Endothelial cell of umbilical vein (primary cell): Measurements from ENCODE around the gene PAQR4. TPM values are rescaled to one million over a fixed set of nuclear protein-coding genes. Genes with fewer than 3 reads are reported as not detected.
A peak's percentile ranks its signal among the peaks of the same experiment; 100 is the strongest.

ENCODE experiments used
- BruUV-seq: library from RNA; stranded (reverse); fragments of 400-500 nt; replicated peaks from 2 replicates; lab custom pipeline; 2021; lab: Mats Ljungman, UMichigan
- CTCF ChIA-PET: fragments of 300-600, 350-600 bp; sonication (Branson Sonifier 250); formaldehyde crosslinking; loops from one replicate; lab custom pipeline; 2021; ENCODE audit warnings: antibody characterized with exemption, inconsistent platforms; lab: Charles Lee
- POLR2A ChIA-PET: fragments of 300-600, 350-600 bp; sonication (Branson Sonifier 250); formaldehyde crosslinking; loops from one replicate; lab custom pipeline; 2021; ENCODE audit warnings: antibody characterized with exemption, inconsistent platforms; lab: Charles Lee
- DNase-seq: peaks from one replicate; pipeline ENCODE4 v3.0.0-alpha.2; 2011; ENCODE audit warnings: low read depth, low spot score
- FAIRE-seq: peaks from 2 replicates; lab custom pipeline; 2011; peaks lifted over from hg19 to GRCh38; lab: Jason Lieb, UNC
- H2AFZ ChIP-seq: 2 replicates; pipeline ENCODE4 v1.6.0; 2012; ENCODE audit warnings: low read depth, low read length, control low read depth, inconsistent platforms
- H3K27ac ChIP-seq: 2 replicates; pipeline ENCODE4 v1.5.1; 2011; ENCODE audit warnings: low read depth, mild to moderate bottlenecking, control low read depth, low read length, moderate library complexity; ENCODE audit not compliant: insufficient read depth
- H3K27me3 ChIP-seq, 2 experiments: 2 replicates each; pipeline versions ENCODE4 v1.6.0 to v1.6.1; 2011; ENCODE audit warnings: low read length in 2 of 2, mixed read lengths in 1 of 2; ENCODE audit not compliant: control insufficient read depth in 2 of 2, insufficient read depth in 2 of 2
- H3K36me3 ChIP-seq, 2 experiments: 2 replicates in 1 of 2; 3 replicates in 1 of 2; pipeline ENCODE4 v1.5.1; 2011; ENCODE audit warnings: low read length in 2 of 2, mild to moderate bottlenecking in 1 of 2, moderate library complexity in 1 of 2; ENCODE audit not compliant: control insufficient read depth in 2 of 2, insufficient read depth in 2 of 2; ENCODE audit errors: extremely low read depth in 1 of 2
- H3K4me1 ChIP-seq: 3 replicates; pipeline ENCODE4 v1.5.1; 2011; ENCODE audit warnings: mild to moderate bottlenecking, low read length; ENCODE audit not compliant: control insufficient read depth, insufficient read depth; ENCODE audit errors: extremely low read depth
- H3K4me2 ChIP-seq: 2 replicates; pipeline ENCODE4 v1.6.1; 2011; ENCODE audit warnings: low read length, control low read depth, mixed read lengths; ENCODE audit not compliant: insufficient read depth
- H3K4me3 ChIP-seq, 3 experiments: fragments of 200-600 bp in 1 of 3; sonication (generic), shearing (Covaris generic) in 1 of 3; replicated peaks in 1 of 3; 2 replicates each; pipeline ENCODE4 v1.5.1; 2011 to 2016; ENCODE audit warnings: control low read depth in 3 of 3, low read length in 3 of 3, mild to moderate bottlenecking in 2 of 3, inconsistent platforms in 1 of 3, low read depth in 1 of 3, moderate library complexity in 1 of 3; ENCODE audit not compliant: insufficient read depth in 1 of 3
- H3K79me2 ChIP-seq: 2 replicates; pipeline ENCODE4 v1.6.0; 2012; ENCODE audit warnings: low read length, inconsistent platforms; ENCODE audit not compliant: control insufficient read depth, insufficient read depth
- H3K9ac ChIP-seq: replicated peaks from 2 replicates; pipeline ENCODE3; 2011; ENCODE audit warnings: low read length, control low read depth; ENCODE audit not compliant: insufficient read depth; ENCODE audit errors: extremely low read depth
- H3K9me1 ChIP-seq: replicated peaks from 3 replicates; pipeline ENCODE4 v1.6.0; 2011; ENCODE audit warnings: mild to moderate bottlenecking, low read length; ENCODE audit not compliant: control insufficient read depth, insufficient read depth; ENCODE audit errors: extremely low read depth
- H3K9me3 ChIP-seq: replicated peaks from 2 replicates; pipeline ENCODE4 v1.5.1; 2012; ENCODE audit warnings: low read length, inconsistent platforms; ENCODE audit not compliant: control insufficient read depth, insufficient read depth
- H4K20me1 ChIP-seq: replicated peaks from 2 replicates; pipeline ENCODE3; 2011; ENCODE audit warnings: mild to moderate bottlenecking, low read length; ENCODE audit not compliant: control insufficient read depth, insufficient read depth; ENCODE audit errors: extremely low read depth
- CTCF ChIP-seq, 2 donors: IDR thresholded peaks; 1 replicate in 1 of 2; 2 replicates in 1 of 2; pipeline ENCODE4 v1.5.1; 2011; ENCODE audit warnings: low read length in 2 of 2, mild to moderate bottlenecking in 2 of 2, moderate library complexity in 2 of 2, control low read depth in 1 of 2, inconsistent platforms in 1 of 2, low read depth in 1 of 2; ENCODE audit not compliant: insufficient read depth in 1 of 2; ENCODE audit errors: extremely low read depth in 1 of 2
- EZH2 ChIP-seq: IDR thresholded peaks from 2 replicates; pipeline ENCODE4 v1.6.1; 2012; ENCODE audit warnings: borderline replicate concordance, low read depth, mild to moderate bottlenecking, moderate library complexity, low read length, inconsistent platforms; ENCODE audit not compliant: severe bottlenecking
- MAX ChIP-seq: IDR thresholded peaks from 2 replicates; pipeline ENCODE4 v1.6.1; 2011; ENCODE audit not compliant: insufficient read depth, insufficient read length
- dilution Hi-C: fragments of 300-500 bp; cut with MboI; formaldehyde crosslinking; loops from one replicate; pipeline ENCODE4 v1.15.0; 2019; ENCODE audit warnings: low sequenced_read_pairs; ENCODE audit not compliant: extremely low pct_ligation_motif_present
- intact Hi-C: fragments of 100-400 bp; cut with micrococcal nuclease; formaldehyde crosslinking; loops from one replicate; pipeline ENCODE4 v1.10.0; 2022
- polyA plus RNA-seq, 4 experiments: library from polyadenylated mRNA; depleted of rRNA in 3 of 4; stranded (reverse) in 3 of 4; unstranded in 1 of 4; fragments of >200 nt; gene quantifications; 2 replicates each; pipeline versions ENCODE4 v1.2.1 to v1.2.3, GENCODE V29; 2011 to 2012; ENCODE audit warnings: missing spikeins in 1 of 4
- total RNA-seq: library from RNA; stranded (reverse); gene quantifications from 2 replicates; pipeline ENCODE4 v1.2.3, GENCODE V29; 2021

The PAQR4 gene
- total and polyA plus RNA-seq, 2 donors (not counting 3 experiments of a cell fraction or from before 2014, with no cell fraction given) = 23.8 to 31.2 TPM

DNA sequence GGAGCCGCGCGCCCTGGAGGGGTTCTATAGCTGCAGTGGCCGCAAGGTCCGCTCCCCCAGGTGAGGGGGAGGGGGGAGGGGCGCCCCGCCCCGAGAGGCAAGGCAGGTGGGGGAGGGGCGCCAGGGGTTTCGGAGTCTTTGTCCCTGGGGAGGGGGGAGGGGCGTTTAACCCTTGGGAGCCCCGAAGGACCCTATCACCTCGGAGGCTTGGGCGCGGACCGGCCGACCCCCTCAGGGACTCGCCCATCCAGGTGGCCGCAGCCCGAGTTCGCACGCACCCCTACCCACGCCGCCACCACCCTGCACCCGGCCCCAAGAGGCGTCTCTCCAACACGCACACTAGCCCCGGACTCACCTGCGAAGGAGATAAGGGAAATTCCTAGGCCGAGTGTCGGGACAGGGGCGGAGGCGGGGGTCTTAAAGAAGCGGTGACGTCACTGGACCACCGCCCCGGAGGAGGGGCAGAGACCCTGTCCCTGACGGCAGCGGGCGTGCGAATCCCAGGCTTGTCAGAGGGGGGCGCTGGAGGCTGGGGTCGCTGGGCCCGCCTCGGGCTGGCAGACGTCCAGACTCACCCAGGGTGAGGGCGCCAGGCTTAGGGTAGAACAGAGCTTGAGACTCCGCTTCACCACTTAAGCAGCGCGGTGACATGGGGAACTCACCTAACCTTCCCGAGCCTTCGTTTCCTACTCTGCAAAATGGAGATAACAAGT, 48.8 kb downstream of the PAQR4 start, which contains the start of gene CLDN6:
Gene CLDN6 (minus strand): TSS at position 390 of the 713 bp plus-strand sequence. CDS start 2,162 bp downstream, outside the sequence.
- Histone ChIP-seq H3K9me3 (no peaks in the 10 kb centered on the region), H3K27me3 (peaks cover 8% of the 10 kb centered on the region in 2 experiments), H3K36me3 (no peaks in the 10 kb centered on the region), H3K9me1 (no peaks in the 10 kb centered on the region), H3K27ac (no peak within 1 kb of the TSS), H3K4me1 (peaks cover 10% of the 10 kb centered on the region), H4K20me1 (no peaks in the 10 kb centered on the region), H3K79me2 (peaks cover 2% of the 10 kb centered on the region), H3K9ac (no peak within 1 kb of the TSS), H3K4me2 (no peak within 1 kb of the TSS), H2AFZ (no peak within 1 kb of the TSS), H3K4me3 (no peak within 1 kb of the TSS)
- ChIA-PET POLR2A (interaction anchor here (0.6 kb wide), 1 partner anchor 1459 kb away, joined by 9 read pairs; no protein-coding TSS in a partner anchor), CTCF (interaction anchor here (3.1 to 6.1 kb wide), 2 partner anchors 10 to 13 kb away, joined by 30 to 52 read pairs; no protein-coding TSS in a partner anchor)
- DNase-seq (peak; percentile 38), FAIRE-seq (no peak)
- dilution Hi-C loops (no loop called here), intact Hi-C loops (no loop called here)
- TF ChIP-seq CTCF (IDR thresholded peaks at IDR 0.05; ENCODE audit: extremely low read depth in 1 of 2, insufficient read depth in 1 of 2, low read depth in 1 of 2, low read length in 2 of 2) = peak; percentile 50 to 65
- no peak for TF ChIP-seq EZH2
- no peak for TF ChIP-seq MAX
- BruUV-seq = no TSS peak
